Pancreas (tissue), 10 donors: ENCODE data around the gene FCHO2. TPM values are rescaled to one million over a fixed set of nuclear protein-coding genes. Genes with fewer than 3 reads are reported as not detected.

Experiments
- ATAC-seq, 4 donors: fragments of 200-7000 bp; cut with Tn5 transposase; one replicate each; pipeline versions ENCODE4 v1.8.0 to v1.9.1; 2020; ENCODE audit warnings: mild to moderate bottlenecking in 4 of 4, moderate library complexity in 4 of 4
- DNase-seq, 6 donors: peaks; one replicate each; pipeline ENCODE4 v3.0.0-alpha.2; 2020
- FAIRE-seq: peaks from 2 replicates; lab custom pipeline; 2012; peaks lifted over from hg19 to GRCh38; lab: Jason Lieb, UNC
- H3K27ac ChIP-seq, 4 donors: fragments of 200-600 bp; sonication (generic); 1 replicate in 3 of 4; 2 replicates in 1 of 4; pipeline versions ENCODE4 v1.5.0 to v1.8.0; 2020
- H3K27me3 ChIP-seq, 4 donors: fragments of 200-600 bp; one replicate each; pipeline ENCODE4 v1.8.0; 2021
- H3K36me3 ChIP-seq, 3 donors: fragments of 200-600 bp; sonication (generic) in 1 of 3; one replicate each; pipeline versions ENCODE4 v1.5.0 to v1.8.0; 2020 to 2021
- H3K4me1 ChIP-seq, 3 donors: fragments of 200-600 bp; one replicate each; pipeline ENCODE4 v1.8.0; 2021
- H3K4me3 ChIP-seq, 4 donors: fragments of 200-600 bp; sonication (generic) in 2 of 4; one replicate each; pipeline versions ENCODE4 v1.5.0 to v1.8.0; 2020 to 2021
- H3K9me3 ChIP-seq, 4 donors: fragments of 200-600 bp; one replicate each; pipeline ENCODE4 v1.8.0; 2021
- WGBS, 2 donors: extraction: QIAGEN DNeasy Blood & Tissue Kit; methylation state at CpG; one replicate each; pipeline ENCODE4 v1.1.7; 2013; 5-methylcytosine and 5-hydroxymethylcytosine counted together
- intact Hi-C, 3 donors: fragments of 100-400 bp; cut with DNase I; formaldehyde crosslinking; loops; one replicate each; pipeline versions ENCODE4 v1.11.1 to v1.14.2; 2022
- polyA plus RNA-seq, 2 donors: library from polyadenylated mRNA; stranded (reverse); fragments of 200-250 nt; gene quantifications; one replicate each; pipeline ENCODE4 v1.2.3, GENCODE V29; 2013
- total RNA-seq, 6 donors: library from RNA; stranded (reverse); fragmentation: NEBNext Ultra II Directional in 4 of 6; extraction: Animal tissue kit (Norgen Biotek cat#: 25700) in 4 of 6; gene quantifications; one replicate each; pipeline versions ENCODE4 v1.2.1 to v1.2.4, GENCODE V29; 2021 to 2023
- TF ChIP-seq, protein P1 (sequence below), 4 donors: fragments of 200-600 bp; sonication (generic) in 3 of 4; IDR thresholded peaks; one replicate each; pipeline versions ENCODE4 v1.5.0 to v1.8.0; 2021; ENCODE audit warnings: antibody characterized with exemption in 4 of 4
- donor health status: healthy with polysubstance abuse.
- donor health status: DM: no; HTN: no; CAD: no; lungs with moderate emphysema.
- donor health status: DM: no; HTN: no; CAD: no.
- donor health status: control.
- donor health status: control.
- donor health status: Bipolar disorder and iron deficiency.
- donor health status: DM: yes; HTN: yes; CAD: no.
- donor health status: DM: no; HTN: no; CAD: no.
- donor health status: DM: no; HTN: no; CAD: no.
- donor health status: DM: yes; HTN: yes; CAD: no.

The FCHO2 gene
- total and polyA plus RNA-seq, 8 donors: 4.6 to 28.1 (median 12.5) TPM

GRCh38 chr5:72936893-72937292 lies 18.9 kb upstream of the FCHO2 start:
- FAIRE-seq (no peak), ATAC-seq (no peak), DNase-seq (no peak)
- H3K36me3 ChIP-seq: no peaks in the 10 kb centered on the region
- H3K4me3 ChIP-seq: no peak overlapping the region
- intact Hi-C loops: no loop called here
- no peaks in the 10 kb centered on the region for H3K9me3 ChIP-seq
- no peak overlapping the region for H3K27ac ChIP-seq
- TF ChIP-seq, protein P1, sequence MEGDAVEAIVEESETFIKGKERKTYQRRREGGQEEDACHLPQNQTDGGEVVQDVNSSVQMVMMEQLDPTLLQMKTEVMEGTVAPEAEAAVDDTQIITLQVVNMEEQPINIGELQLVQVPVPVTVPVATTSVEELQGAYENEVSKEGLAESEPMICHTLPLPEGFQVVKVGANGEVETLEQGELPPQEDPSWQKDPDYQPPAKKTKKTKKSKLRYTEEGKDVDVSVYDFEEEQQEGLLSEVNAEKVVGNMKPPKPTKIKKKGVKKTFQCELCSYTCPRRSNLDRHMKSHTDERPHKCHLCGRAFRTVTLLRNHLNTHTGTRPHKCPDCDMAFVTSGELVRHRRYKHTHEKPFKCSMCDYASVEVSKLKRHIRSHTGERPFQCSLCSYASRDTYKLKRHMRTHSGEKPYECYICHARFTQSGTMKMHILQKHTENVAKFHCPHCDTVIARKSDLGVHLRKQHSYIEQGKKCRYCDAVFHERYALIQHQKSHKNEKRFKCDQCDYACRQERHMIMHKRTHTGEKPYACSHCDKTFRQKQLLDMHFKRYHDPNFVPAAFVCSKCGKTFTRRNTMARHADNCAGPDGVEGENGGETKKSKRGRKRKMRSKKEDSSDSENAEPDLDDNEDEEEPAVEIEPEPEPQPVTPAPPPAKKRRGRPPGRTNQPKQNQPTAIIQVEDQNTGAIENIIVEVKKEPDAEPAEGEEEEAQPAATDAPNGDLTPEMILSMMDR (IDR thresholded peaks at IDR 0.05): no peak
- H3K4me1 ChIP-seq: peaks cover 0 to 6% (median 0%) of the 10 kb centered on the region in 3 donors
- 88 to 92% methylated on average over 4 of the region's 4 CpGs for WGBS, 2 donors
- H3K27me3 ChIP-seq: no peaks in the 10 kb centered on the region

DNA sequence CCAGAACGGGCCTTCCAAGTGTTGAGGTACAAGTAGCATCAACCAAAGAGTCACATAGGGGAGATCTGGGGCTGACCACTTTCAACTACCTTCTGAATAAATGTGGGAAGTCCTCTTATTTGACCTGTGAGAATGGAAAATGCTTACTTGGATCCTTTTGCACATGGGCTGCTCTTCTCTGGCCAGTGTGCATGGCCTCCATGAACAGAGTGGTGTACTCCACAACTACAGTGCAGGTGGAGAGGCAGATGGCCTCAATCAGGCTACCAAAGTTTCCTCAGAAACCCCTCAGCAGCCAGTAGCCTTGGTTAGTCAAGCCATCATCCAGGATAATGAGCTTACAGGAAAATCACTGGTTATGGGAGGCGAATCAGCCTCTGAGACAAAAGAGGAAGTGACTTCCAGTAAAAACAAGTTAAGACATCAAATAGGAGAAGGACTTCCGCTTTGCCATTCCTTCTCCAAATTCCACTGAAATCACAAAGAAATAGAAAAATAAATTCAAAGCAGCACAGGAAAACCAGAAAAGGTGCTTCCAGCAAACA lies 18.3 kb upstream of the FCHO2 start:
- H3K27ac ChIP-seq: peak overlapping the region in 1 of 4 donors; percentile 9
- H3K36me3 ChIP-seq: no peaks in the 10 kb centered on the region
- no peak overlapping the region for H3K4me3 ChIP-seq
- peak in 2 of 4 donors; percentile 45 to 47 for ATAC-seq
- 83% methylated on average over 3 of the region's 3 CpGs for WGBS, 2 donors
- no peaks in the 10 kb centered on the region for H3K9me3 ChIP-seq
- intact Hi-C loops: no loop called here
- TF ChIP-seq, protein P1 (IDR thresholded peaks at IDR 0.05): no peak
- H3K4me1 ChIP-seq: peaks cover 0 to 6% (median 0%) of the 10 kb centered on the region in 3 donors
- no peak for DNase-seq
- FAIRE-seq: no peak
- no peaks in the 10 kb centered on the region for H3K27me3 ChIP-seq

GRCh38 chr5:72938206-72938605 lies 17.6 kb upstream of the FCHO2 start:
- intact Hi-C loops: no loop called here
- H3K9me3 ChIP-seq: no peaks in the 10 kb centered on the region
- no peaks in the 10 kb centered on the region for H3K36me3 ChIP-seq
- no peak overlapping the region for H3K4me3 ChIP-seq
- DNase-seq: no peak
- no peaks in the 10 kb centered on the region for H3K27me3 ChIP-seq
- ATAC-seq: peak in 3 of 4 donors; percentile 39 to 69 (median 45)
- FAIRE-seq: no peak
- WGBS, 2 donors: 48 to 57% methylated on average over 1 of the region's 1 CpG
- peak overlapping the region in 1 of 4 donors; percentile 9 for H3K27ac ChIP-seq
- TF ChIP-seq, protein P1 (IDR thresholded peaks at IDR 0.05): no peak
- H3K4me1 ChIP-seq: peaks cover 0 to 6% (median 0%) of the 10 kb centered on the region in 3 donors

DNA sequence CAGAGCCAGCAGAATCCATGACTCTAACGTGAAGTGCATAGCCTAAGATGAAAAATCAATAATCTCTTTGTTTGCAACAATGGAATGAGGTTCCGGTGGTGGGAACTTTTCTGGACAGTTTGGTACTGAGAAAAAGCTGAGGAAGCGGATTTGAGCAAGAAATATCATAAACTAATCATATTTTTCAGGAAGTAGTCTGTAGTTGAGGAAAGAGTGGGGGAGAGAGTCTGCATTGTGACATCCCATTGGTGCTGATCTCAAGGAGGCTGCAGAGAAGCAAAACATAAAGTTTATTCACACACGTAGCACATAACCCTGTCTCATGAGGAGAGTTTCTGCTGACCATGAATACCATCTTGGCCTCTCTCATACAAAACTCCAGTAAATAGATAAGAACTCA lies 15.8 kb upstream of the FCHO2 start:
- Histone ChIP-seq H3K27ac (no peak overlapping the region), H3K27me3 (no peaks in the 10 kb centered on the region), H3K4me1 (peaks cover 0 to 6% (median 0%) of the 10 kb centered on the region in 3 donors), H3K36me3 (no peaks in the 10 kb centered on the region), H3K4me3 (no peak overlapping the region), H3K9me3 (no peaks in the 10 kb centered on the region)
- FAIRE-seq: no peak
- no peak for DNase-seq
- peak in 3 of 4 donors; percentile 31 to 74 (median 65) for ATAC-seq
- WGBS, 2 donors: 40 to 50% methylated on average over 4 of the region's 4 CpGs
- intact Hi-C loops: no loop called here
- TF ChIP-seq, protein P1 (IDR thresholded peaks at IDR 0.05): no peak

- DNase-seq: no peak
- FAIRE-seq: no peak
- TF ChIP-seq, protein P1 (IDR thresholded peaks at IDR 0.05): no peak
- H3K36me3 ChIP-seq: no peaks in the 10 kb centered on the region
- no peak overlapping the region for H3K27ac ChIP-seq
- H3K27me3 ChIP-seq: no peaks in the 10 kb centered on the region
- no peak overlapping the region for H3K4me3 ChIP-seq
- peaks cover 0 to 2% (median 0%) of the 10 kb centered on the region in 3 donors for H3K4me1 ChIP-seq
- ATAC-seq: no peak
- intact Hi-C loops: no loop called here
- no peaks in the 10 kb centered on the region for H3K9me3 ChIP-seq
Measured at GRCh38 chr5:72943307-72943706, 12.5 kb upstream of the FCHO2 start.
